Measurements from ENCODE around the gene KCNIP2.

The KCNIP2 gene

GRCh38 chr10:101886521-101887312 is 43.1 kb upstream of the KCNIP2 start:
- no peaks in the 10 kb centered on the region for H3K9me3 ChIP-seq
- H3K27me3 ChIP-seq: no peaks in the 10 kb centered on the region
- H3K4me1 ChIP-seq: no peaks in the 10 kb centered on the region
- DNase-seq: no peak
- no peak overlapping the region for H3K4me3 ChIP-seq (ENCODE audit: low read depth, low read length)
- TF ChIP-seq CTCF (IDR thresholded peaks at IDR 0.05; ENCODE audit: low read depth, low read length): no peak
- H3K36me3 ChIP-seq: no peaks in the 10 kb centered on the region

- Histone ChIP-seq H3K4me3 (ENCODE audit: low read depth, low read length) (no peak overlapping the region), H3K27me3 (no peaks in the 10 kb centered on the region), H3K4me1 (no peaks in the 10 kb centered on the region), H3K36me3 (no peaks in the 10 kb centered on the region), H3K9me3 (no peaks in the 10 kb centered on the region)
- no peak for TF ChIP-seq CTCF (IDR thresholded peaks at IDR 0.05; ENCODE audit: low read depth, low read length)
- DNase-seq: no peak
Observed at GRCh38 chr10:101881036-101881774, 37.6 kb upstream of the KCNIP2 start.

GRCh38 chr10:101880232-101880573 is 36.6 kb upstream of the KCNIP2 start:
- Histone ChIP-seq H3K9me3 (no peaks in the 10 kb centered on the region), H3K4me1 (no peaks in the 10 kb centered on the region), H3K36me3 (no peaks in the 10 kb centered on the region), H3K4me3 (ENCODE audit: low read depth, low read length) (no peak overlapping the region), H3K27me3 (no peaks in the 10 kb centered on the region)
- DNase-seq: no peak
- no peak for TF ChIP-seq CTCF (IDR thresholded peaks at IDR 0.05; ENCODE audit: low read depth, low read length)

GRCh38 chr10:101879456-101880231 is 36.0 kb upstream of the KCNIP2 start:
- Histone ChIP-seq H3K4me1 (no peaks in the 10 kb centered on the region), H3K4me3 (ENCODE audit: low read depth, low read length) (no peak overlapping the region), H3K27me3 (no peaks in the 10 kb centered on the region), H3K36me3 (no peaks in the 10 kb centered on the region), H3K9me3 (no peaks in the 10 kb centered on the region)
- DNase-seq: no peak
- TF ChIP-seq CTCF (IDR thresholded peaks at IDR 0.05; ENCODE audit: low read depth, low read length): no peak

- no peaks in the 10 kb centered on the region for H3K4me1 ChIP-seq
- H3K36me3 ChIP-seq: no peaks in the 10 kb centered on the region
- no peaks in the 10 kb centered on the region for H3K27me3 ChIP-seq
- no peak for TF ChIP-seq CTCF (IDR thresholded peaks at IDR 0.05; ENCODE audit: low read depth, low read length)
- no peak for DNase-seq
- no peaks in the 10 kb centered on the region for H3K9me3 ChIP-seq
- H3K4me3 ChIP-seq (ENCODE audit: low read depth, low read length): no peak overlapping the region
Observed at GRCh38 chr10:101878869-101879268, 35.3 kb upstream of the KCNIP2 start.
